KMS-11 (cell line): ENCODE data around the gene TP53I11.

ENCODE experiments used
- H2AFZ ChIP-seq: fragments of 200-600 bp; sonication (generic); 2 replicates; pipeline ENCODE4 v1.6.1; 2016; ENCODE audit warnings: antibody characterized with exemption, mixed run types, low read depth
- H3K27ac ChIP-seq: fragments of 200-600 bp; sonication (generic); 2 replicates; pipeline ENCODE4 v1.6.1; 2016; ENCODE audit warnings: mild to moderate bottlenecking, mixed run types
- H3K27me3 ChIP-seq: fragments of 200-600 bp; sonication (generic); 2 replicates; pipeline ENCODE4 v1.6.1; 2017; ENCODE audit warnings: mild to moderate bottlenecking, low read depth, mixed run types, moderate library complexity; ENCODE audit not compliant: insufficient read depth
- H3K36me3 ChIP-seq: fragments of 200-600 bp; sonication (generic); 2 replicates; pipeline ENCODE4 v1.6.1; 2017; ENCODE audit warnings: mild to moderate bottlenecking, mixed run types; ENCODE audit not compliant: insufficient read depth
- H3K4me1 ChIP-seq: fragments of 200-600 bp; sonication (generic); 2 replicates; pipeline ENCODE4 v1.6.1; 2016; ENCODE audit warnings: mild to moderate bottlenecking, low read depth, mixed run types; ENCODE audit not compliant: poor library complexity, severe bottlenecking
- H3K4me2 ChIP-seq: fragments of 200-600 bp; sonication (generic); 2 replicates; pipeline ENCODE4 v1.7.0; 2016; ENCODE audit warnings: mild to moderate bottlenecking, mixed run types
- H3K4me3 ChIP-seq: fragments of 200-600 bp; sonication (generic); IDR thresholded peaks from 2 replicates; pipeline ENCODE4 v1.6.1; 2017; ENCODE audit warnings: low read depth, low read length, mixed read lengths; ENCODE audit not compliant: insufficient read depth
- H3K79me2 ChIP-seq: fragments of 200-600 bp; sonication (generic); 2 replicates; pipeline ENCODE4 v1.6.1; 2016; ENCODE audit warnings: low read depth, mixed run types; ENCODE audit not compliant: insufficient read depth
- H3K9ac ChIP-seq: fragments of 200-600 bp; sonication (generic); 2 replicates; pipeline ENCODE4 v1.6.1; 2016; ENCODE audit warnings: mild to moderate bottlenecking, mixed run types
- H4K20me1 ChIP-seq: fragments of 200-600 bp; sonication (generic); 2 replicates; pipeline ENCODE4 v1.6.1; 2016; ENCODE audit warnings: mild to moderate bottlenecking, mixed run types; ENCODE audit not compliant: insufficient read depth
- CTCF ChIP-seq: fragments of 200-600 bp; sonication (generic); conservative IDR thresholded peaks from 2 replicates; pipeline ENCODE4 v1.6.1; 2017; ENCODE audit warnings: low read depth, mild to moderate bottlenecking, antibody characterized with exemption, low read length, moderate library complexity, mixed read lengths

Gene TP53I11

GRCh38 chr11:44943696-44944095, 7.0 kb downstream of the TP53I11 start:
- H4K20me1 ChIP-seq: no peaks in the 10 kb centered on the region
- TF ChIP-seq CTCF: no peak
- no peak overlapping the region for H2AFZ ChIP-seq
- H3K36me3 ChIP-seq: no peaks in the 10 kb centered on the region
- no peak overlapping the region for H3K27ac ChIP-seq
- H3K79me2 ChIP-seq: no peaks in the 10 kb centered on the region
- no peaks in the 10 kb centered on the region for H3K4me1 ChIP-seq
- H3K9ac ChIP-seq: no peak overlapping the region
- no peak overlapping the region for H3K4me2 ChIP-seq
- no peak overlapping the region for H3K4me3 ChIP-seq
- H3K27me3 ChIP-seq: no peaks in the 10 kb centered on the region

- no peaks in the 10 kb centered on the region for H4K20me1 ChIP-seq
- H2AFZ ChIP-seq: no peak overlapping the region
- H3K36me3 ChIP-seq: no peaks in the 10 kb centered on the region
- H3K27me3 ChIP-seq: no peaks in the 10 kb centered on the region
- H3K9ac ChIP-seq: no peak overlapping the region
- no peaks in the 10 kb centered on the region for H3K4me1 ChIP-seq
- no peaks in the 10 kb centered on the region for H3K79me2 ChIP-seq
- TF ChIP-seq CTCF: no peak
- no peak overlapping the region for H3K4me3 ChIP-seq
- H3K27ac ChIP-seq: no peak overlapping the region
- H3K4me2 ChIP-seq: no peak overlapping the region
Observed at GRCh38 chr11:44943118-44943517, 7.6 kb downstream of the TP53I11 start.

- H3K4me1 ChIP-seq: no peaks in the 10 kb centered on the region
- no peak overlapping the region for H3K4me2 ChIP-seq
- no peaks in the 10 kb centered on the region for H3K79me2 ChIP-seq
- H3K9ac ChIP-seq: no peak overlapping the region
- no peak for TF ChIP-seq CTCF
- H3K27ac ChIP-seq: no peak overlapping the region
- no peak overlapping the region for H3K4me3 ChIP-seq
- no peak overlapping the region for H2AFZ ChIP-seq
- no peaks in the 10 kb centered on the region for H4K20me1 ChIP-seq
- no peaks in the 10 kb centered on the region for H3K27me3 ChIP-seq
- no peaks in the 10 kb centered on the region for H3K36me3 ChIP-seq
Observed at GRCh38 chr11:44942029-44942955, 8.4 kb downstream of the TP53I11 start.

- no peaks in the 10 kb centered on the region for H4K20me1 ChIP-seq
- no peak overlapping the region for H3K9ac ChIP-seq
- H3K79me2 ChIP-seq: no peaks in the 10 kb centered on the region
- no peak overlapping the region for H3K27ac ChIP-seq
- no peak for TF ChIP-seq CTCF
- H3K4me1 ChIP-seq: no peaks in the 10 kb centered on the region
- no peak overlapping the region for H2AFZ ChIP-seq
- H3K4me2 ChIP-seq: no peak overlapping the region
- no peaks in the 10 kb centered on the region for H3K27me3 ChIP-seq
- no peak overlapping the region for H3K4me3 ChIP-seq
- H3K36me3 ChIP-seq: no peaks in the 10 kb centered on the region
Observed at GRCh38 chr11:44941259-44942021, 9.2 kb downstream of the TP53I11 start.
